Natural killer cell treated with Interleukin-12 subunit alpha and Interleukin-12 subunit beta and Interleukin-15 and Interleukin-18, amount 100 ng/mL, for 72 hours (primary cell): ENCODE measurements around the gene ABCG4. TPM values are rescaled to one million over a fixed set of nuclear protein-coding genes. Genes with fewer than 3 reads are reported as not detected.
A peak's percentile ranks its signal among the peaks of the same experiment; 100 is the strongest.
"Not testable (repeated sequence)": the region's sequence is repeated elsewhere in the genome, so short reads cannot be mapped to it uniquely, and the experiment has no call there.

Experiments
- ATAC-seq, 2 donors: fragments of 150-1000 bp; cut with Tn5 transposase in 1 of 2; sonication (Bioruptor Pico), chemical (Tn5 transposase) in 1 of 2; 2 replicates each; pipeline ENCODE4 v1.10.0; 2021
- DNase-seq: peaks from one replicate; pipeline ENCODE4 v3.0.0; 2022; ENCODE audit warnings: low spot score
- H3K27ac Mint-ChIP-seq, 2 donors: 1 replicate in 1 of 2; 2 replicates in 1 of 2; pipeline ENCODE4 v1.8.0; 2022; ENCODE audit warnings: mixed read lengths in 2 of 2, mild to moderate bottlenecking in 1 of 2, moderate library complexity in 1 of 2
- H3K27me3 Mint-ChIP-seq, 2 donors: 1 replicate in 1 of 2; 2 replicates in 1 of 2; pipeline ENCODE4 v1.8.0; 2022; ENCODE audit warnings: mixed read lengths in 2 of 2
- H3K36me3 Mint-ChIP-seq: one replicate; pipeline ENCODE4 v1.8.0; 2022; ENCODE audit warnings: mixed read lengths
- H3K4me1 Mint-ChIP-seq, 2 donors: 1 replicate in 1 of 2; 2 replicates in 1 of 2; pipeline ENCODE4 v1.8.0; 2022; ENCODE audit warnings: low read depth in 2 of 2, mixed read lengths in 2 of 2, mild to moderate bottlenecking in 1 of 2
- H3K4me3 Mint-ChIP-seq: one replicate; pipeline ENCODE4 v1.8.0; 2022; ENCODE audit warnings: mixed read lengths
- H3K9me3 Mint-ChIP-seq: 2 replicates; pipeline ENCODE4 v1.8.0; 2022; ENCODE audit warnings: mixed read lengths
- total RNA-seq, 2 donors: library from RNA; stranded (reverse); gene quantifications; one replicate each; pipeline ENCODE4 v1.2.3, GENCODE V29; 2022

The ABCG4 gene
- total RNA-seq, 2 donors from 2014 or later = not detected

GRCh38 chr11:119152604-119153003, 3.8 kb downstream of the ABCG4 start:
- Mint-ChIP-seq H3K36me3 (no peaks in the 10 kb centered on the region), H3K27me3 (peaks cover 32 to 41% of the 10 kb centered on the region in 2 donors), H3K4me1 (peaks cover 10 to 13% of the 10 kb centered on the region in 2 donors), H3K27ac (no peak overlapping the region), H3K9me3 (no peaks in the 10 kb centered on the region), H3K4me3 (no peak overlapping the region)
- DNase-seq (no peak), ATAC-seq (no peak)

- H3K27me3 Mint-ChIP-seq = peaks cover 26 to 34% of the 10 kb centered on the region in 2 donors
- H3K36me3 Mint-ChIP-seq = no peaks in the 10 kb centered on the region
- H3K27ac Mint-ChIP-seq = no peak overlapping the region
- ATAC-seq (no peak), DNase-seq (no peak)
- no peaks in the 10 kb centered on the region for H3K9me3 Mint-ChIP-seq
- no peak overlapping the region for H3K4me3 Mint-ChIP-seq
- H3K4me1 Mint-ChIP-seq = peaks cover 3 to 8% of the 10 kb centered on the region in 2 donors
Observed at GRCh38 chr11:119153049-119153818, 4.4 kb downstream of the ABCG4 start.

GRCh38 chr11:119154178-119154577, 5.3 kb downstream of the ABCG4 start:
- H3K4me3 Mint-ChIP-seq = no peak overlapping the region
- DNase-seq (no peak), ATAC-seq (no peak)
- H3K27ac Mint-ChIP-seq = no peak overlapping the region
- peaks cover 0 to 6% of the 10 kb centered on the region in 2 donors for H3K4me1 Mint-ChIP-seq
- no peaks in the 10 kb centered on the region for H3K36me3 Mint-ChIP-seq
- no peaks in the 10 kb centered on the region for H3K9me3 Mint-ChIP-seq
- peaks cover 26 to 32% of the 10 kb centered on the region in 2 donors for H3K27me3 Mint-ChIP-seq

GRCh38 chr11:119155733-119156492, 7.1 kb downstream of the ABCG4 start:
- peaks cover 0 to 3% of the 10 kb centered on the region in 2 donors for H3K4me1 Mint-ChIP-seq
- H3K27me3 Mint-ChIP-seq = peaks cover 23 to 32% of the 10 kb centered on the region in 2 donors
- DNase-seq = no peak
- H3K9me3 Mint-ChIP-seq = no peaks in the 10 kb centered on the region
- H3K27ac Mint-ChIP-seq = no peak overlapping the region
- H3K36me3 Mint-ChIP-seq = no peaks in the 10 kb centered on the region
- ATAC-seq = peak; percentile 31 to 37
- H3K4me3 Mint-ChIP-seq = no peak overlapping the region

GRCh38 chr11:119156496-119156895, 7.6 kb downstream of the ABCG4 start:
- Mint-ChIP-seq H3K27ac (no peak overlapping the region), H3K4me3 (no peak overlapping the region), H3K9me3 (no peaks in the 10 kb centered on the region)

GRCh38 chr11:119157063-119157462, 8.2 kb downstream of the ABCG4 start:
- Mint-ChIP-seq H3K4me1 (no peaks in the 10 kb centered on the region), H3K9me3 (no peaks in the 10 kb centered on the region), H3K27me3 (peaks cover 19 to 24% of the 10 kb centered on the region in 2 donors), H3K4me3 (no peak overlapping the region), H3K27ac (no peak overlapping the region), H3K36me3 (no peaks in the 10 kb centered on the region)
- no peak for ATAC-seq
- DNase-seq = no peak

More at GRCh38 chr11:119156496-119156895, 7.6 kb downstream of the ABCG4 start:
- H3K4me1 Mint-ChIP-seq = no peaks in the 10 kb centered on the region
- DNase-seq = no peak
- no peak for ATAC-seq
- H3K36me3 Mint-ChIP-seq = no peaks in the 10 kb centered on the region
- H3K27me3 Mint-ChIP-seq = peaks cover 19 to 27% of the 10 kb centered on the region in 2 donors

- Mint-ChIP-seq H3K27ac (no peak overlapping the region), H3K4me3 (no peak overlapping the region), H3K4me1 (no peaks in the 10 kb centered on the region), H3K36me3 (no peaks in the 10 kb centered on the region), H3K9me3 (no peaks in the 10 kb centered on the region), H3K27me3 (peaks cover 12 to 14% of the 10 kb centered on the region in 2 donors)
- DNase-seq (no peak), ATAC-seq (no peak)
Observed at GRCh38 chr11:119158467-119158866, 9.6 kb downstream of the ABCG4 start.

GRCh38 chr11:119160151-119160550, 11.3 kb downstream of the ABCG4 start:
- Mint-ChIP-seq H3K4me1 (no peaks in the 10 kb centered on the region), H3K4me3 (no peak overlapping the region), H3K9me3 (no peaks in the 10 kb centered on the region), H3K27me3 (peaks cover 6 to 7% of the 10 kb centered on the region in 2 donors), H3K27ac (no peak overlapping the region), H3K36me3 (no peaks in the 10 kb centered on the region)
- DNase-seq = no peak
- no peak for ATAC-seq

GRCh38 chr11:119161871-119162270, 13.0 kb downstream of the ABCG4 start:
- no peak overlapping the region for H3K27ac Mint-ChIP-seq
- DNase-seq (no peak), ATAC-seq (no peak)
- no peaks in the 10 kb centered on the region for H3K9me3 Mint-ChIP-seq
- H3K4me1 Mint-ChIP-seq = no peaks in the 10 kb centered on the region
- H3K4me3 Mint-ChIP-seq = no peak overlapping the region
- H3K27me3 Mint-ChIP-seq = no peaks in the 10 kb centered on the region
- H3K36me3 Mint-ChIP-seq = no peaks in the 10 kb centered on the region

- H3K27ac Mint-ChIP-seq = no peak overlapping the region
- DNase-seq (no peak), ATAC-seq (no peak)
- H3K4me3 Mint-ChIP-seq = no peak overlapping the region
- H3K36me3 Mint-ChIP-seq = no peaks in the 10 kb centered on the region
- no peaks in the 10 kb centered on the region for H3K27me3 Mint-ChIP-seq
- H3K4me1 Mint-ChIP-seq = peaks cover 4 to 14% of the 10 kb centered on the region in 2 donors
- H3K9me3 Mint-ChIP-seq = no peaks in the 10 kb centered on the region
Observed at GRCh38 chr11:119166368-119167076, 17.7 kb downstream of the ABCG4 start.

- not testable (repeated sequence) for H3K36me3 Mint-ChIP-seq, DNase-seq, ATAC-seq, H3K27ac Mint-ChIP-seq, H3K9me3 Mint-ChIP-seq, H3K4me3 Mint-ChIP-seq, H3K27me3 Mint-ChIP-seq
- H3K4me1 Mint-ChIP-seq = peaks cover 4 to 14% of the 10 kb centered on the region in 2 donors
Observed at GRCh38 chr11:119167077-119167458, 18.2 kb downstream of the ABCG4 start.

GRCh38 chr11:119167933-119168332, 19.1 kb downstream of the ABCG4 start:
- ATAC-seq (no peak), DNase-seq (no peak)
- Mint-ChIP-seq H3K27me3 (no peaks in the 10 kb centered on the region), H3K36me3 (no peaks in the 10 kb centered on the region), H3K4me1 (peaks cover 4 to 14% of the 10 kb centered on the region in 2 donors), H3K4me3 (peak overlapping the region; percentile 74), H3K27ac (peak overlapping the region; percentile 45 to 84), H3K9me3 (no peaks in the 10 kb centered on the region)

GRCh38 chr11:119168471-119169281, 19.8 kb downstream of the ABCG4 start, which contains the start of gene NLRX1:
Gene NLRX1, plus strand, starts transcription at chr11:119168725. Its CDS starts 2,679 bp downstream, at chr11:119171404.
- H3K36me3 Mint-ChIP-seq = no peaks in the 10 kb centered on the region
- peak within 1 kb of the TSS; percentile 89 for H3K4me3 Mint-ChIP-seq
- peak within 1 kb of the TSS; percentile 84 to 86 for H3K27ac Mint-ChIP-seq
- H3K9me3 Mint-ChIP-seq = no peaks in the 10 kb centered on the region
- DNase-seq (peak; percentile 88), ATAC-seq (peak; percentile 94 to 95)
- H3K27me3 Mint-ChIP-seq = no peaks in the 10 kb centered on the region
- peaks cover 4 to 14% of the 10 kb centered on the region in 2 donors for H3K4me1 Mint-ChIP-seq
